A673 (cell line): ENCODE measurements around the gene CYYR1. TPM values are rescaled to one million over a fixed set of nuclear protein-coding genes. Genes with fewer than 3 reads are reported as not detected.

ENCODE experiments used
- BruUV-seq: library from RNA; stranded (reverse); fragments of 400-500 nt; replicated peaks from 2 replicates; lab custom pipeline; 2021; lab: Mats Ljungman, UMichigan
- CTCF ChIA-PET: fragments of 300-600 bp; sonication (Branson Sonifier 250); formaldehyde crosslinking; loops from one replicate; lab custom pipeline; 2022; ENCODE audit warnings: antibody characterized with exemption; lab: Charles Lee
- POLR2A ChIA-PET: fragments of 300-600 bp; sonication (Branson Sonifier 250); formaldehyde crosslinking; loops from one replicate; lab custom pipeline; 2022; ENCODE audit warnings: antibody characterized with exemption; ENCODE audit not compliant: low non-redundant PET; lab: Charles Lee
- DNase-seq: peaks from one replicate; pipeline ENCODE4 v3.0.0-alpha.2; 2015; ENCODE audit warnings: low spot score
- H3K27ac ChIP-seq: fragments of 200-600 bp; sonication (generic); 2 replicates; pipeline ENCODE4 v1.5.1; 2016; ENCODE audit warnings: mixed run types, low read depth, mild to moderate bottlenecking, mixed read lengths, antibody characterized with exemption, low read length; ENCODE audit not compliant: poor library complexity, severe bottlenecking
- H3K27me3 ChIP-seq: fragments of 200-600 bp; sonication (generic); replicated peaks from 2 replicates; pipeline ENCODE4 v1.6.1; 2017; ENCODE audit warnings: mixed run types, low read depth, mild to moderate bottlenecking, mixed read lengths, antibody characterized with exemption, low read length; ENCODE audit not compliant: insufficient read depth, poor library complexity
- H3K36me3 ChIP-seq: fragments of 200-600 bp; sonication (generic); 2 replicates; pipeline ENCODE4 v1.6.1; 2016; ENCODE audit warnings: mixed run types, mild to moderate bottlenecking, mixed read lengths, antibody characterized with exemption, low read length; ENCODE audit not compliant: insufficient read depth, poor library complexity, severe bottlenecking
- H3K4me1 ChIP-seq: fragments of 200-600 bp; sonication (generic); 2 replicates; pipeline ENCODE4 v1.6.1; 2017; ENCODE audit warnings: mixed run types, mild to moderate bottlenecking, mixed read lengths, antibody characterized with exemption, low read length; ENCODE audit not compliant: insufficient read depth, poor library complexity, severe bottlenecking
- H3K4me3 ChIP-seq: fragments of 200-600 bp; sonication (generic); 2 replicates; pipeline ENCODE4 v1.5.1; 2016; ENCODE audit warnings: low read depth, mixed run types, mild to moderate bottlenecking, mixed read lengths, low read length; ENCODE audit not compliant: poor library complexity, severe bottlenecking
- H3K9me3 ChIP-seq: fragments of 200-600 bp; sonication (generic); 2 replicates; pipeline ENCODE4 v1.6.1; 2016; ENCODE audit warnings: mixed run types, low read depth, mild to moderate bottlenecking, mixed read lengths, antibody characterized with exemption, low read length; ENCODE audit not compliant: poor library complexity, severe bottlenecking
- EZH2 ChIP-seq: fragments of 200-600 bp; sonication (generic); IDR thresholded peaks from 2 replicates; pipeline ENCODE4 v1.6.1; 2017; ENCODE audit warnings: borderline replicate concordance, low read depth, mild to moderate bottlenecking, mixed read lengths, antibody characterized with exemption, low read length; ENCODE audit not compliant: poor library complexity, severe bottlenecking
- intact Hi-C: fragments of 100-400 bp; cut with micrococcal nuclease; formaldehyde crosslinking; loops from one replicate; pipeline ENCODE4 v1.10.0; 2022; ENCODE audit not compliant: unreplicated experiment
- total RNA-seq: library from RNA; stranded (reverse); gene quantifications from 2 replicates; pipeline ENCODE4 v1.2.3, GENCODE V29; 2021
- TF ChIP-seq, protein P1 (sequence below): fragments of 300-800, 200-600 bp; sonication (generic); conservative IDR thresholded peaks from 2 replicates; pipeline ENCODE4 v1.5.1; 2017; ENCODE audit warnings: low read depth, mild to moderate bottlenecking, antibody characterized with exemption, low read length, moderate library complexity, mixed read lengths

CYYR1 gene
- total RNA-seq, 1 experiment from 2014 or later: 96.4 TPM

DNA sequence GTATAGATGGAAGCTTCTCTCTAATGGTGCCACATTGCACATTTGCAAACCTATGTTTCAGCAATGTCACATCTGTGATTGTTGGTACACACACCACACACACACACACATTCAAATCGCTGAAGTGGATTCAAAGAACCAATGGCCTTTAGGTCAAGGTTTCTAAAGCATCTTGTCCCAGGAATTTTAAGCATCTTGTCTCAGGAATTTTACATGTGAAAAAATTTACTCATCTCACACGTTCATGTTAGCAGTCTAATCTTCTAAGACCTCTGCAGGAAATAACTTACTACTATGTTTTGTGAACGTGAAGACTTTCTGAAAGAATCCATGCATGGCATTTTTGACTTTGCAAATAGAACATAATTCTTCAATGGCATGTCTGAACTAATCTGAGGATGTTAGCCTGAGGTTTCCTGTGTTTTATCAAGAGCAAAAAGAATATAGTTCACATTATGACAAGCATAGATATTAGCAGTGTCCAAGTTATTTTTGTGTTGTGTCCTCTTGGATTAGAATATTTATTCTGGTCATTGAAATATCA lies 125.1 kb downstream of the CYYR1 start:
- intact Hi-C loops: no loop called here
- ChIA-PET CTCF (no interaction called here), POLR2A (no interaction called here)
- no peak overlapping the region for H3K27ac ChIP-seq
- H3K27me3 ChIP-seq: no peaks in the 10 kb centered on the region
- no peaks in the 10 kb centered on the region for H3K9me3 ChIP-seq
- no TSS peak for BruUV-seq
- peaks cover 9% of the 10 kb centered on the region for H3K4me1 ChIP-seq
- H3K4me3 ChIP-seq: no peak overlapping the region
- TF ChIP-seq EZH2: no peak
- TF ChIP-seq, protein P1, sequence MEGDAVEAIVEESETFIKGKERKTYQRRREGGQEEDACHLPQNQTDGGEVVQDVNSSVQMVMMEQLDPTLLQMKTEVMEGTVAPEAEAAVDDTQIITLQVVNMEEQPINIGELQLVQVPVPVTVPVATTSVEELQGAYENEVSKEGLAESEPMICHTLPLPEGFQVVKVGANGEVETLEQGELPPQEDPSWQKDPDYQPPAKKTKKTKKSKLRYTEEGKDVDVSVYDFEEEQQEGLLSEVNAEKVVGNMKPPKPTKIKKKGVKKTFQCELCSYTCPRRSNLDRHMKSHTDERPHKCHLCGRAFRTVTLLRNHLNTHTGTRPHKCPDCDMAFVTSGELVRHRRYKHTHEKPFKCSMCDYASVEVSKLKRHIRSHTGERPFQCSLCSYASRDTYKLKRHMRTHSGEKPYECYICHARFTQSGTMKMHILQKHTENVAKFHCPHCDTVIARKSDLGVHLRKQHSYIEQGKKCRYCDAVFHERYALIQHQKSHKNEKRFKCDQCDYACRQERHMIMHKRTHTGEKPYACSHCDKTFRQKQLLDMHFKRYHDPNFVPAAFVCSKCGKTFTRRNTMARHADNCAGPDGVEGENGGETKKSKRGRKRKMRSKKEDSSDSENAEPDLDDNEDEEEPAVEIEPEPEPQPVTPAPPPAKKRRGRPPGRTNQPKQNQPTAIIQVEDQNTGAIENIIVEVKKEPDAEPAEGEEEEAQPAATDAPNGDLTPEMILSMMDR: no peak
- H3K36me3 ChIP-seq: no peaks in the 10 kb centered on the region
- DNase-seq: no peak

GRCh38 chr21:26445440-26445839 lies 127.6 kb downstream of the CYYR1 start:
- Histone ChIP-seq H3K27me3 (no peaks in the 10 kb centered on the region), H3K27ac (no peak overlapping the region), H3K4me3 (no peak overlapping the region), H3K4me1 (peaks cover 9% of the 10 kb centered on the region), H3K36me3 (no peaks in the 10 kb centered on the region), H3K9me3 (no peaks in the 10 kb centered on the region)
- DNase-seq: no peak
- BruUV-seq: no TSS peak
- POLR2A ChIA-PET: no interaction called here
- intact Hi-C loops: no loop called here
- TF ChIP-seq, protein P1: no peak
- no peak for TF ChIP-seq EZH2
- CTCF ChIA-PET: no interaction called here

DNA sequence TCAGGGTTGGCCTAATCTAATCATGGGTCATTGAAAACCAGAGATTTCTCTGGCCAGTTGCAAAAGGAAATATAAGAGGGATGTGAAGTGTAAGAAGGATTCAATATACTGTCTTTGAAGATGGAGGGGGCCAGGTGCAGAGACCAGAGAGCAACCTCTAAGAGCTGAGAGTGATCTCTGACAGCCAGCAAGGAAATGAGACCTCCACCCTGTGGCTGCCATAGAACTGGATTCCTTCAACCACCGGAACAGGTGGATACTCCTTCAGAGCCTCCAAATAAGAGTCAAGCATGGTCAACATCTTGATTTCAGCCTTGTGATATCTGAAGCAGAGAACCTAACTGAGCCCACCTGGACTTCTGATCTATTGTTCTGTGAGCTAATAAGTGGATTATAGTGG lies 128.4 kb downstream of the CYYR1 start:
- Histone ChIP-seq H3K4me3 (no peak overlapping the region), H3K27ac (no peak overlapping the region), H3K4me1 (peaks cover 9% of the 10 kb centered on the region), H3K36me3 (no peaks in the 10 kb centered on the region), H3K9me3 (no peaks in the 10 kb centered on the region), H3K27me3 (no peaks in the 10 kb centered on the region)
- BruUV-seq: no TSS peak
- intact Hi-C loops: no loop called here
- CTCF ChIA-PET: no interaction called here
- POLR2A ChIA-PET: no interaction called here
- no peak for DNase-seq
- TF ChIP-seq, protein P1: no peak
